Ureter (tissue), 1 donor: Measurements from ENCODE around the gene ZNF614. TPM values are rescaled to one million over a fixed set of nuclear protein-coding genes. Genes with fewer than 3 reads are reported as not detected.
A peak's percentile ranks its signal among the peaks of the same experiment; 100 is the strongest.
"Not testable (repeated sequence)": the region's sequence is repeated elsewhere in the genome, so short reads cannot be mapped to it uniquely, and the experiment has no call there.

ENCODE experiments used
- DNase-seq: peaks from one replicate; pipeline ENCODE4 v3.0.0-alpha.2; 2020; ENCODE audit warnings: low spot score
- total RNA-seq: library from RNA; stranded (reverse); gene quantifications from one replicate; pipeline ENCODE4 v1.2.4, GENCODE V29; 2023
- donor health status: DM: yes; HTN: yes; CAD: no.

ZNF614 gene
- total RNA-seq, 1 donor from 2014 or later: 10.0 TPM

- peak; percentile 91 for DNase-seq
Observed at GRCh38 chr19:51986309-51987291, 41.6 kb downstream of the ZNF614 start, which contains the start of gene ZNF350. Gene ZNF350, minus strand, starts transcription at chr19:51986840. Its CDS starts 12,480 bp downstream, at chr19:51974360.

DNA sequence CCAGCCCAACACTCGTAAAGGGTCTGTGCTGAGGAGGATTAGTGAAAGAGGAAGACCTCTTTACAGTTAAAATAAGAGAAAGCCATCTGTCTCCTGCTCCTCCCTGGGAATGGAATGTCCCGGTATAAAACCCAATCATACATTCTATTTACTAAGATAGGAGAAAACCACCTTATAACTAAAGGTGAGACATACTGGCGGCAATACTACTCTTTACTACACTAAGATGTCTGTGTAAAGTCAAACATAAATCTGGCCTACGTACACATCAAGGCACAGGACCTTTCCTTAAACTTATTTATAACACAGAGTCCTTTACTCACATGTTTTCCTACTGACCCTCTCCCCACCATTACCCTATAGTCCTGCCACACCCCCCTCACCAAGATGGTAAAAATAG is 44.8 kb downstream of the ZNF614 start:
- no peak for DNase-seq

- not testable (repeated sequence) for DNase-seq
Observed at GRCh38 chr19:51980926-51981325, 47.3 kb downstream of the ZNF614 start.

- DNase-seq: no peak
Observed at GRCh38 chr19:51980116-51980736, 48.0 kb downstream of the ZNF614 start.

DNA sequence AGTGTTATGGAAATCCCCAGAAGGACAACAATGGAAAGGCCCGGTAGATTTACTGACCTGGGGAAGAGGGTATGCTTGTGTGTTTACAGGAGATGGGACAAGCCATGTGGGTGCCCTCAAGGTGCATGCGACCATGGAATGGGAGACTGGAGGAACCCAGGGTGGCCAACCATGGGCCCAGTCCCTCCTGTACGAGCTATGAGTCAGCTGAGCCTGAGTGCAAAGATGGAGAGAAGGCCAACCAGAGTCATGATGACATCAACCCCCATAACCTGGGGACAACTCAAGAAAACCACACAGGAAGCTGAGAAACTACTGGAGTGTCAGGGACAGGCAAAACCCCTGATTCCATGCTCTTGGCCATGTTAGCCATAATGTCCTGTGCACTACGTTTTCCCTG is 49.3 kb downstream of the ZNF614 start:
- no peak for DNase-seq

- no peak for DNase-seq
Observed at GRCh38 chr19:51977346-51977745, 50.8 kb downstream of the ZNF614 start.

DNA sequence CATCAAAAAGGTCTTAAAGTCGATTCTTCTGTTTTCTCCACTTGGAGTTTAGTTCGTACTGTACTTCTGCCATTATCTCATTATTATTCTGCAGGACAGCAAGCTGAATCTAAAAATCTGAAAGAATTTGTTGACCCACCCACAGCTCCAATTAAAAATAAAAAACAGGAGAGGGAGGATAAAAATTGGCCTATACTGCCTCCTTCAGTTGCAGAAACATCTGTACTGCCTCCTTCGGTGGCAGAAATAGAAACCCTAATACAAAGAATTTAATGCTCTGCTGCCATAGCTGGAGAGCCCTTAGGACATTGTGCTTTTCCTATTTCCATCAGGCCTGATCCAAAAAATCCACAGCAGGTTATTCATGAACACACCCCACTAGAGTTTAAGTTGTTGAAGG is 51.3 kb downstream of the ZNF614 start:
- no peak for DNase-seq

GRCh38 chr19:51975787-51976186 is 52.4 kb downstream of the ZNF614 start:
- not testable (repeated sequence) for DNase-seq

DNA sequence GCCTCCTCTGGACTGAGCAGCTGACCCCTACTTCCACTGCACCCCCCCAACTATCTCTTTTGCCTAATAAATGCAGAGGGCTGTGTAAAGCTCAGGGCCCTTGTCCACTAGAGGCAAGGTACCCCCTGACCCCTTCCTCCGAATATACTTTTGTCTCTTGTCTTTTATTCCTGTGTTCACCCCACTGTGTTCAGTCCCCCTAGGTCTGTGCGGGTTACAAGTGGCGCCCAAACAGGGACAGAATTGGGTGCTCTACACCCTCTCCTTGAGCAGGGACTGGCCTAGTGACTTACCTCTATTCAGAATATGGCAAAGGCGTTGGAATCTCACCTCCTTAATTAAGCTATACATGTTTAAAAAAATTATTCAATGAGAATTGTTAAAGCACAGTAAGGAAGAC is 56.6 kb downstream of the ZNF614 start:
- no peak for DNase-seq

- no peak for DNase-seq
Observed at GRCh38 chr19:51970718-51971117, 57.5 kb downstream of the ZNF614 start.

GRCh38 chr19:51965583-51965982 is 62.6 kb downstream of the ZNF614 start:
- DNase-seq: no peak

Other genes starting within 250 kb of the ZNF614 start
- gene FPR3, start 233.2 kb downstream of the ZNF614 start, total RNA-seq: 3.4 TPM
- gene ZNF577, start 140.4 kb downstream of the ZNF614 start, total RNA-seq: 21.5 TPM
- 23.6 TPM for gene ZNF649, start 123.4 kb downstream of the ZNF614 start, total RNA-seq
- gene ZNF613, start 100.9 kb downstream of the ZNF614 start, total RNA-seq: 10.2 TPM
- 23.3 TPM for gene ZNF350, start 41.5 kb downstream of the ZNF614 start, total RNA-seq
- gene ZNF615, start 20.2 kb downstream of the ZNF614 start, total RNA-seq: 14.9 TPM
- 19.7 TPM for gene ZNF432, start 20.5 kb upstream of the ZNF614 start, total RNA-seq
- 38.7 TPM for gene ZNF841, start 67.4 kb upstream of the ZNF614 start, total RNA-seq
- gene ZNF616, start 111.6 kb upstream of the ZNF614 start, total RNA-seq: 16.0 TPM
- 22.0 TPM for gene ZNF836, start 143.2 kb upstream of the ZNF614 start, total RNA-seq
- 259 TPM for gene PPP2R1A, start 161.7 kb upstream of the ZNF614 start, total RNA-seq
- 31.8 TPM for gene ZNF766, start 241.2 kb upstream of the ZNF614 start, total RNA-seq